ENCODE measurements around the gene DNAJC5G.

- TF ChIP-seq CTCF (IDR thresholded peaks at IDR 0.05) (no peak), POLR2A (IDR thresholded peaks at IDR 0.05) (no peak)
These were observed 2.8 kb downstream of the DNAJC5G start for GRCh38 chr2:27278010-27278409.
